Colon (tissue), 2 donors: ENCODE results near the gene WNT7B.

ENCODE experiments used
- FAIRE-seq: peaks from 2 replicates; lab custom pipeline; 2012; peaks lifted over from hg19 to GRCh38; lab: Jason Lieb, UNC
- donor health status: control.
- donor health status: control.

The WNT7B gene

DNA sequence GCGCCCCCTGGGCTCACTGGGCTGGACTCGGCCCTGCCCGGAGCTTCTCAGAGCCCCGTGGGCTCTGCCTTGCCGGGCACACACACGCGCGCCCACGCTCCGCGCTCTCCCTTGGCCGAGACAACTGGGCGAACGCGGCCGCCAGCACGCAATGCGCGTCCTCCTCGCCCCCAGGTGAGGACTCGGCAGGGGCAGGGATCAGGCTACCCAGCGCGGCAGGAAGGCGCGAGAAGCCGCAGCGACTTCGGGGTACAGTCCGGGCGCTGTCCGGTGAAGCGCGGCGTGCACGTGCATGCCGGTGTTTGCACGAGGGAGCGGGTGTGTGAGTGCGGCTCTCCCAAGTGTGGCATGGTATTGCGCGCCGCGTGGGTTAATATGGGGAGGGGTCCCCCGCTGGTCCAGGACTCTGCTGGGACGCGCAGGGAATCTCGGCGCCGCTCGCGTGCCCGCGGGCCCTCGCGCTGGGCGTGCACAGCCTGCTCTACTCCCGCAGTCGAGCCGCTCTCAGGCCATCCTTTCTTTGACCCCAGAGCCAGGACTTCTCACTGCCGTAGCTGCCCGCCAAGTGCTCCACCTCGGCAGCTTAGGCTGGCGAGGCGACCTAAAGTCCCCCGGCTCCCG lies 5.4 kb downstream of the WNT7B start:
- FAIRE-seq = no peak

- FAIRE-seq = no peak
Observed at GRCh38 chr22:45970705-45971407, 6.1 kb downstream of the WNT7B start.

DNA sequence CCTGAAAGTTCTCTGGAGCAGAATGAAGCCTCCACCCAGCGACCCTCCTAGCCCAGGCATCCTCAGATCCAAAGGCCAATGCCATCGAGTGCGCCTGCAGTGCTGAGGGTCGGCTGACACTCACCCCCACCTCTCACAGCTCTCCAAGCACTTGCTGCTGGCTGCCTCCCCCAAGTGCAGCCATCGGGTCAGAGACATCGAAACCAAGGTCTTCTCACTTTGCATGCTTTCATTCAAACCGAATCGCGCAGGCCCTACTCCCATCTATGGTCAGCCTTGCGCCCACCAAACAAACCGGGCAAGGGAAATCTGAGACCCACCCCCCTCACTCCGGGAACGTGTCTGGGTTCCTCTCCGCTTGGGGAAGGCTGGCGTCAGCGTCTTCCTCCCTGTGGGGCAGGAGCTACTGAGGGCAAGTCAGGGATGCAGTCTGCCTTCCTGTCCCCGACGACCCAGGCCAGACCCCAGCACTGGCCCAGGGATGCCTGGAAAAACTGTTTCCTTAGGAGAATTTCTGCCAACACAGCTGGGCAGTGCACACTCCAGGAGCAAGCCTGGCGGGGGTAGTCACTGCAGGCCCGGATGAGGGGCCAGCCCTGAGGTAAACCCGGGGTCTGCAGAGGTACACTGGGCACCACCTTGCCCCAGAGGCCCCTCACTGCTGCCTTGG lies 7.0 kb downstream of the WNT7B start:
- no peak for FAIRE-seq

GRCh38 chr22:45969414-45969799 lies 7.6 kb downstream of the WNT7B start:
- FAIRE-seq = no peak

DNA sequence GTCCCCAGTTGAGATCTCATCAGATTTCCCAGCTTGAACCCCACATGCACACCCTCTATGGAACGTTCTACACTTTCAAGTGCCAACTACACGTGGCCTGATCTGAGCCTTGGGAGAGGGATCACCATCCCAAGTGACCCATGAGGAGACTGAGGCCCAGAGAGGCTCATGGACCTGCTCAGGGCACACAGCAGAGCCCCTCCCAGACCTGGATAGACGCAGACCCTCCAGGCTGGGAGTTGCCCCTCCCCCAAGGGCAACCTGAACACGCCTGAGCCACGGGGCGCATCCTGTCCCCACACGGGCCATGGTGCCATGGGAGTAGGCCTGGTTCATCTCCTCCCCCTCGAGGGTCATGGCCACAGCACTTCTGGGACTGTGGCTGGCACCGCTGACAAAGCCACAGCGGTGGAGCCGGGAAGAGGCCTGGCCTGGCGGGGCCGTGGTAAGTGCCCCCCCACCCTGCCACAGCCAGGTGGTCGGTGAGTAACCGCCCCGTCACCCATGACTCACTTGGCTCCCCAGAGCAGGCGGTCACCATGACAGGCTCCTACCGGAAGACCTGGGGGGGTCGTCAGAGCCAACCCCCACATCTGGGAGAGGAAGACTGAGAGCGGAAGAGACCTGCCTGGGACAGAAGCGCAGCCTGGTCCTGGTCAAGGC lies 8.1 kb downstream of the WNT7B start:
- no peak for FAIRE-seq

DNA sequence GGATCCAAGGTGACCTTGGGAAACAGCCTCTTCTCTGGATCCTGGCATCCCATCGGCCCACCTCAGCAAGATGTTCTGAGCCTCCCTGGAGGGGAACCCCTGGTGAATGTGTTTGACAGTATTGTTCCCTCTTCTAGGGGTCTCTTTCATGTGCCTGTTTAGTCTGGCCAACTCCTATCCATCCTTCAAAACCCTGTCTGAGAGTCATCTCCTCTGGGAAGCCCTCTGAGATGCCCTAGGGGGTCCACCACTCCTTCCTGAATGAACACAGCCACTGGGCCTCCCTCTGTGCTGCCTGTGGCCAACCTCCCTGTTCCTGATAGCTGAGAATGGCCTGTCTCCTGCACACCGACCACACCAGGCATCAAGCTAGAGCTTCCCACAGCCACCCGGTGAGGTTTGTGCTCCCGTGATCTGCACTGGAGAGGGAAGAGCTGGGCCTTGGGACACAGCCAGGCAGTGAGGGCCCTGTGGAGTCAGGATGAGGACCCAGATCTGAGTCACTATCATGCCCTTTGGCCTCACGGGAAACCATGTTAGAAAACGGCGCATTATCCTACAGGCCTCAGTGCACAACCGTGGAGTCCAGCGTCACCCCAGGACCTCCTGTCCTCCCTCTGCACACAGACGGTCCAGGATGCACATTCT lies 8.8 kb downstream of the WNT7B start:
- no peak for FAIRE-seq

- no peak for FAIRE-seq
Observed at GRCh38 chr22:45966895-45967365, 10.0 kb downstream of the WNT7B start.

DNA sequence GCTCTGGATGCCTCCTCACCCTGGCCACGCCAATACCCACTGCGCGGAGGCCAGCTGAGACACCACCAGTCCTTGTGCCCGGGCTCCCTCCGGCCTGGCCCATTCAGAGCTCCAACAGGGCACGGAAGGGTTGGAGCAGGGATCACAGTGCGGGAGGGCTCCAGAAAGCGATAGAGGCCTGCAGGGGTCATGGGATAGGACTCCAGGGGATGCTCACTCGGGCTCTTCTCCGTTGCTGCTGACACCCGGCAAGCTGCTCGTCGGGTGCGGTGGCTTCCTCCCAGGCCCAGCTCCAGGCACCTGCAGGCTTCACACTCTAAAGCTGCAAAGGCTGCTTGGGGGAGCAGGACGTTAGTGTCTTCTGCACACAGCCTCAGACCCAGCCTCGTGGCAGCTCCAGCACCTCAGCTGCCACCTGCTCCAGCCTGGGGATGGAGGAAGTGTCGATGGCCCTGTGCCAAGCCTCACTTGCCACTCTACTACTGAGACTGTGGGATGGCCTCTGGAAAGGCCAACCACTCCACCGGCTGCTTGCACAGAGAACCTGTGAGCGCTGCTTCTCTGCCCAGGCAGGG lies 10.6 kb downstream of the WNT7B start:
- FAIRE-seq = no peak

- no peak for FAIRE-seq
Observed at GRCh38 chr22:45965563-45965962, 11.4 kb downstream of the WNT7B start.

DNA sequence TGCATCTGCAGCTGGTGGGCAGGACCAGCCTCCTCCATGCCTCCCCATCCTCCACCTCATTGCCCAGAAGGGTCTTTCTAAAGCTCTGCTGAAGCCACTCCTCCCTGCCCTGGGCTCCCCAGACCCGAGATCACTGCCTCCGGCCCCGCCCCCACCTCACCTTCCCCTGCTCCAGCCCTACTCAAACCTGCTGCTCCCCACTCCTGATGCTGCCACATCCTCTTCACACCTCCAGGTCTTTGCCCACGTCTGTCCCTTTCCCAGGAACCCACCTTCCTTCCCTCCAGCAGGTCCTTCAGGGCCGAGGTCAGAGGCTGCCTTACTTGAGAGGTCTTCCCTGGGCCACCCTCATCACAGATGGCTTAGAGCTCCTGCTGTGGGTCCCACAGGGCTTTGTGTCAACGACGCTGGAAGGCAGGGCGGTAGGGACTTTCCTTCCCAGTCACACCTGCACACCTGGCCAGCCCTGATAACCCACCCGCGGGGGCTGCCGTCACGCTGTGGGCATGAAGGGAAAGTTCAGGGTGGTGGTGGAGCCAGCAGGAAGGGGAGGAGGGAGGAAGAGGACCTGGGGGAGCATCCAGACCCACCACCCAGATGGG lies 11.9 kb downstream of the WNT7B start:
- FAIRE-seq = no peak

GRCh38 chr22:45964372-45964771 lies 12.6 kb downstream of the WNT7B start:
- no peak for FAIRE-seq

DNA sequence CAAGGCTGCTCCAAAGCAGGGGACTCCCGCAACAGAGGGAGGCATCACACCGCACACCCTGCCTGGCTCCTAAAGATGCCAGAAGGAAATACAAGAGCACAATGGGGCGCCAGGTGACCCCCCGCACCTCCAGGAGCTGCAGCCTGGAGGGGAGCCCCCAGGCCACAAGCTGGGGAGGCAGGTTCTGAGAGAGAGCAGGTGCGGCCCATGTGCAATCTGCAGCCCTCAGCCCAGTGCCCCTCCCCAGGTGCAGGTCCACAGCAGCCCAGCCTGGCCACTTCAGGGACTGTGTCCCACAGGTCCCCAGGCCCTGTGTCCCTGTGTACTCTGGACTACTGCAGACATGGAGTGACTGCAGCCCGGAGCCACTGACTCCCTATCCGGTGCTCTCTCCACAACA lies 13.1 kb downstream of the WNT7B start:
- no peak for FAIRE-seq

DNA sequence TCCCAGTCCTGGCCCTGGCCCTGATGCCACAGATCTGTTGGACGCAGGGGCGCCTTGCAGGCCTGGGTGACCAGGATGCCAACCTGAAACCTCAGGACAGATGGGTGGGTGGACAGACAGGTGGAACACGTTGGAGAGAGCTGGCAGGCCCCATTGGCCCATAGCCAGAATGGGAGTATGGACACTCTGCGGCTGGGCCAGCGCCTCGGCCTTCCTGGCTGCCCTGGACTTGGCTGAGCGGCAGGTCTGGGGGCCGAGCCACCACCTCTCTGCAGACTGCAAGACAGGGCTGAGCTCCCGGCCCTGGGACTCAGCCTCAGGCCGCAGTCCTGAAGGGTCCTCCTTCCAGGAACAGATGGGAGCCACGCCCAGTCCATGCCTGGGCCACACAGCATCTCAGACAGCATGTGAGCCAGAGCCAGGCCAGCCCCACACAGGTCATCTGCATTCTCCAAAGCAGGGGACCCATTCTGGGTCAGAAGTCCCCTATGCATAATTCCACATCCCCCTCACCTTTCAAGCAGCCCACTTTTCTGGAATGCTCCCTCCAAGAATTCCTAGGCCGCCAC lies 14.1 kb downstream of the WNT7B start:
- FAIRE-seq = no peak

DNA sequence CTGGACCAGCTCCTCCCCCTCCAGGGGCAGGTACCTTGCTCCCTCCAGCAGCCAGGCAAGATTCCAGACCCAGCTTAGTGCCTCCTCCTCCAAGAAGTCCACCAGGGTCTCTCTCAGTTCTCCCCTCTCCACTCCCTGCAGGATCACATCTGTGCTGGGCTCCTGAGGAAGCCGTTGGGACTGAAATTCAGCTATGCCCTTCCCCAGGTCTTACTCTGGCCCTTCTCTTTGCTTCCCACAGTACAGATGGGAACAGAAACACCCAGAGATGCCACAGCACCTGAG lies 14.6 kb downstream of the WNT7B start:
- FAIRE-seq = no peak

DNA sequence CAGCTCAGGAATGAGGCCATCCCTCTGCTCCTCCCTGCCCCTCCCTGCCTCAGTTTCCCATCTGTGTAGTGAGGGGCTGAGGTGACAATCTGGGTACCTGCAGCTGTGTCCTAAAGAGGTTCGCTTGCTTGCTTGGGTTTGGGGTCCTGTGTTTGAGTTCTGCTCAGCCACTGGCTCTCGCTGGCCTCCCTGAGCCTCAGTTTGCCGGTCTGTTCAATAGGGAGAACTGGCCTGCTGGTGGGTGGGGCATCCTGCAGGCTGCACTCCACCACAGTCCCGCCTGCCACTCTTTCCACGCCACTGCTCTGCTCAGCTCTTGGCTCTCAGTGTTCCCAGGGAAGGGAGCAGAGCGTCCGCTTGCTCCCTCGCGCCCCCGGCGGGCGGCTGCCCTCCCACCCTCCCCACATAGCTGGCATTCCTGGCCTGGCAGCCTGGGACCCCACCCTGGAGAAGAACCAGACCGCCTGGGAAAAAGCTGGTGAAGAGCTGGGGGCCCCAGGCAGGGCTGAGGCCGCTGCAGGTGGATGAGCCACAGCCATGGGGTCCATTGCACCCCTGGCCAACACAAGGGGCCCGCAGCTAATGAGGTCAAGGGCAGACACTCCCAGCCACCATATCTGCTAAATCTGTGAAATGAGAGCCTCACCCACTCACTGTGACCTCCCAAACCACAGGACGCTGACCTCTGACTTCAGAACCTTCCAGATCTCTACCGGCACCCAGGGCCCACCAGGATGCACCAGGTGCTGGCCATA lies 15.1 kb downstream of the WNT7B start:
- FAIRE-seq = no peak

GRCh38 chr22:45960477-45961386 lies 16.2 kb downstream of the WNT7B start:
- no peak for FAIRE-seq

GRCh38 chr22:45959719-45960476 lies 17.1 kb downstream of the WNT7B start:
- FAIRE-seq = no peak

DNA sequence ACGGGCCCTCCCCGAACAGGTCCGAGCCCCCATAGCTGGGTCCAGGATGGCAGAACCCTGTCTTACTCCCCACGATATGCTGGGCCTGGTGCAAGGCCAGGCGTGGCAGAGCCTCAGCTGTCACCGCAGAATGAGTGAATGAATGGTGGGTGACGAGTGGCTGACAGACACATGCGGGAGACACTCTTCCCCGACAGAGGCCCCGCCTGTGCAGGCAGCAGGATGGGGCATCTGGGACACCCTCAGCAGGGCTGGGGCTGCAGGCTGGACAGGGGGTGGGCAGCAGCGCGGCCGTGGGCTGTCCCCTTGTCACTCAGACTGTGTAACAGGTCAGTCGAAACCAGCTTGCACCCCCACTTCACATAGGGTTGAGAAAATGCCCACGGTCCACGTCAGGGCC lies 18.0 kb downstream of the WNT7B start:
- no peak for FAIRE-seq

DNA sequence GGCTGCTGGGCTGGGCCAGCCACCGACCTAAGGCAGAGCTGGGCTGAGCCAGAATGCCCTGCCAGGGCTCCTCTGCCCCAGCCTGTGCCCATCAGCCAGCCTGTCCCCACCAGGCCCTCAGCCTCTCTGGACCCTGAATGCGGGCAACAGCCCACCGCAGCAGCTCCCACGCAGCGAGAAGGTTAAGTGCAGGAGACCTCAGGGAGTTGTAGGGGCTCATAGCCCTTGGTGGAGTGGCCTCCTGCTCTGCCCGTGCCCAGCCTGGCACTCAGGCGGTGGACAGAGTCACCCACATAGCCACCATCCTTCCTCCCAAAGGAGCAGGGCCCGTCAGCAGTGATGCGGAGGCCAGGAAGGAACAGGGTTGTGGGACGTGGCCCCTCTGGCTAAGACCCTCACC lies 19.1 kb downstream of the WNT7B start:
- FAIRE-seq = no peak
